Mesenteric fat pad (tissue), 1 donor: ENCODE results near the gene EIF3K. TPM values are rescaled to one million over a fixed set of nuclear protein-coding genes. Genes with fewer than 3 reads are reported as not detected.
"Not testable (repeated sequence)": the region's sequence is repeated elsewhere in the genome, so short reads cannot be mapped to it uniquely, and the experiment has no call there.

ENCODE experiments used
- DNase-seq: peaks from one replicate; pipeline ENCODE4 v3.0.0-alpha.2; 2020; ENCODE audit warnings: low spot score
- long read RNA-seq: library from polyadenylated mRNA; unstranded; transcript quantifications from one replicate; pipeline ENCODE4 v2.0.0, GENCODE V29; 2020
- total RNA-seq: library from RNA; stranded (reverse); fragmentation: NEBNext Ultra II Directional; extraction: Animal tissue kit (Norgen Biotek cat#: 25700); gene quantifications from one replicate; pipeline ENCODE4 v1.2.1, GENCODE V29; 2021
- donor health status: DM: yes; HTN: yes; CAD: no.

Gene EIF3K
- 252 TPM for total RNA-seq
- long read RNA-seq, transcript EIF3K-201 (8 exons, 864 nt): major isoform, 71 of 103 reads
- long read RNA-seq, partial matches to known transcripts: 11 of 103 reads
- long read RNA-seq, other reads (novel, unspliced or antisense): 16 of 103 reads

- peak; percentile 100 for DNase-seq
Observed at GRCh38 chr19:38618590-38619360, at the start of gene EIF3K. Gene EIF3K (plus strand): TSS chr19:38619188. CDS start chr19:38619269, 81 bp downstream.

DNA sequence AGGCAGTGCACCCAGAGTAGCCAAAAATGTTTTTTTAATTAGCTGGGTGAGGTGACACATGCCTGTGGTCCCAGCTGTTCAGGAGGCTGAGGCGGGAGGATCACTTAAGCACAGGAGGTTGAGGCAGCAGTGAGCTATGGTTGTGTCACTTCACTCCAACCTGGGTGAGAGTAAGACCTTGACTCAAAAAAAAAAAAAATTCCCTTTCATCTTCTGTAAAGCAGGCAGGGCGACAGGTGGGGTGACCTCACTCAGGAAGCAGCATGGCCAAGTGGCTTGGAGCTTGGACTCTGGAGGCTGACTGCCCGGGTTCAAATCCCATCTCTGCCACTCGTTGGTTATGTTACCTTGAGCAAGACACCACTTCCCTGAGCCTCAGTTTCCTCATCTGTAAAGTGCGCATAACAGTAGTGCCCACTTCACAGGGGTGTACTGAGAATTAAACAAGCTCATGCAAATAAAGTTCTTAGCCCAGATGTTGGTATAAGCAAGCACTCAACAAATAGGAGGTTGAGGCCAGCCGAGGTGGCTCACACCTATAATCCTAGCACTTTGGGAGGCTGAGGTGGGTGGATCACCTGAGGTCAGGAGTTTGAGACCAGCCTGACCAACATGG, 49.5 kb upstream of the EIF3K start:
- no peak for DNase-seq

DNA sequence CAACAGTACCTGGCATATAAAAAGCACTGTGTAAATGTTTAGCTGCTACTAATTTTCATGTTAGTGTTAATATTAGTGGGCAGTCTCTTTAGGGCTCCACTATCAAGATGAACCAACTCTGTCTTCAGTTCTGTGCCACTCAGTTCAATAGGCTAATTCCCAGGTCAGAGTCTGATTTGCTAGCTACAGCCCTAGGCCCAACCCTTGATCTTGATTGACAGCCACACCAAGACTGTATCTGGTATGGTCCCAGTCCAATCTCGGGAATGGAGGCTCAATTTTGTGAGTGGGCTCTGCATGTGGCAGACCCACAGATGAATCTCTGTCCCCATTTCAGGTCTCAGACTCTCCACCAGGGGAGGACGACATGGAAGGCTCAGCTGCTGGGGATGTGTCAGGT, 47.3 kb upstream of the EIF3K start:
- DNase-seq: no peak

DNA sequence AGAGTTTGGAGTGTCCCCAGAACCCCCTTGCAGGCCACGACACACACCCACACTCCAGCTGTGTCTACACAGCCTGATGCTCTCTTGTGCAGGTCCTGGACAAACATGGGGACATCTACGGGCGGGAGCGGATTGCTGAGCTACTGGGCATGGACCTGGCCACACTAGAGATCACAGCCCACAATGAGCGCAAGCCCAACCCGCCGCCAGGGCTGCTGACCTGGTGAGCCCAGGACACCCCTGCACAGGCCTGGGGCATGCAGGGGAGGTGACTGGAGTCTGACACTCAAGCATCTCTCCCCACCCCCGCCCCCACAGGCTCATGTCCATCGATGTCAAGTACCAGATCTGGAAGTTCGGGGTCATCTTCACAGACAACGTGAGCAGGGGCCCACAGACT, 41.2 kb upstream of the EIF3K start:
- no peak for DNase-seq

DNA sequence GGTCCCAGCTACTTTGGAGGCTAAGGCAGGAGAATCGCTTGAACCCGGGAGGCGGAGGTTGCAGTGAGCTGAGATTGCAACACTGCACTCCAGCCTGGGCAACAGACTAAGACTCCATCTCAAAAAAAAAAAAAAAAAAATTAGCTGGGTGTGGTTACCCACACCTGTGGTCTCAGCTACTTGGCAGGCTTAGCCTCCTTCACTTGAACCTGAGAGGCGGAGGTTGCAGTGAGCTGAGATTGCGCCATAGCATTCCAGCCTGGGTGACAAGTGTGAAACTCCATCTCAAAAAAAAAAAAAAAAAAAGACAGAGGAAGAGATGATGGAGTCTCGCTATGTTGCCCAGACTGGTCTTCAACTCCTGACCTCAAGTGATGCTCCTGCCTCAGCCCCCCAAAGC, 39.7 kb upstream of the EIF3K start:
- not testable (repeated sequence) for DNase-seq

DNA sequence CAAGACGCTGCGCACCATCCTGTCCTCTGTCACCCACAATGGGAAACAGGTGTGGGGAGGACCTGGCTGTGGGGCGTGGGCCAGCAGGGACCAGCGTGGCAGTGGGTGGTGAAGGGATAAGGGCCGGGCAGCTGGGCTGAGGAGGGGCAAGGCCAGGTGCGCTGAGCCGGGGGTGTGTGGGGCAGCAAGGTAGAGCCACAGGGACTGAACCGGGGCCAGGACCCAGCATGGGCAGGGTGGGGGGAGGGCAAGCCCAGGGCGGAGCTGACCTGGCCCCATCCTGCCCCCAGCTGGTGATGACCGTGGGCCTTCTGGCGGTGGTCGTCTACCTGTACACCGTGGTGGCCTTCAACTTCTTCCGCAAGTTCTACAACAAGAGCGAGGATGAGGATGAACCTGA, 38.9 kb upstream of the EIF3K start:
- DNase-seq: no peak

DNA sequence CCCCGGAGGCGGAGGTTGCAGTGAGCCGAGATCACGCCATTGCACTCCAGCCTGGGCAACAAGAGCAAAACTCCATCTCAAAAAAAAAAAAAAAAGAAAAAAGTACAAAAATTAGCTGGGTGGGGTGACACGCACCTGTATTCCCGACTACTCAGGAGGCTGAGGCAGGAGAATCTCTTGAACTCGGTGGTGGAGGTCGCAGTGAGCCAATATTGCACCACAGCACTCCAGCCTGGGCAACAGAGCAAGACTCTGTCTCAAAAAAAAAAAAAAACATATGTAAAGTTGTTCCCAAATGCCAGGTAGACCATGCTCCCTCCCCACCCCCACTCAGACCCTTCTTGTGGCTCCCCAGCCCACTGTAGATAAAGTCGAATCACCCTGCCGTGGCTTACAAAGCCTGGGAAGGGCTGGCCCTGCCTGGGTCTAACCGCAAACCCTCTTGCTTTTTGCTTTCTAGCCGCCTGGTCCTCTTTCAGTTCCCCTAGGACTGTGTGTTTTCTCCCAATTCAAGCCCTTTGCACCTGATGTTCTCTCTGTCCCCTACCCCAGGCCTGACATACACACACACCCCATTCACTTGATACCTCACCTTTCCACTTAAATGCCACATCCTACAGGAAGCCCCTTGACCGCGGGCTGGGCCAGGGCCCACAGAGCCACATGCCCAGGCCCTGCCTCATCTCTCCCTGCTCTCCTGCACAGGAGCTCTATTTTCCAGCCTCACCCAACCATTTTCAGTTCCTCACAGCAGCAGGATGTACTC, 35.6 kb upstream of the EIF3K start:
- DNase-seq: no peak

- no peak for DNase-seq
Observed at GRCh38 chr19:38583985-38584305, 35.0 kb upstream of the EIF3K start.

- no peak for DNase-seq
Observed at GRCh38 chr19:38587562-38587961, 31.4 kb upstream of the EIF3K start.

DNA sequence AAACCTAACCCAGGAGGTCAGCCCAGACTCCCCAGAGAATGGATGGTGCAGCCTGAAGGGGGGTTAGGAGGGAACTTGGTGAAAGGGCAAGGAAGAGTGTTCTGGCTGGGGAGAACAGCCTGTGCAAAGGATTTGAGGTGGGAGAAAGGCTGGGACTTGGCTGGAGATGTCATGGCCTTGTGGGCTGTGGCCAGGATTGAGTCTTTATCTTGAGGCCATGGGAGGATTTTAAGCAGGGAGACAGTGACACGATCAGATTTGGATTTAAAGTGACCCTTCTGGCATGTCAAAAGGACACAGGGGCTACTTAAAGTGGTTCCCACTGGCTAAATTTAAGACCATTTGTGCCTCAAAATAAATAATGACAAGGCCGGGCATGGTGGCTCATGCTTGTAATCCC, 30.9 kb upstream of the EIF3K start:
- no peak for DNase-seq

GRCh38 chr19:38592940-38593339, 26.0 kb upstream of the EIF3K start:
- DNase-seq: no peak

GRCh38 chr19:38596057-38596981, 22.7 kb upstream of the EIF3K start:
- DNase-seq: no peak

GRCh38 chr19:38597075-38597474, 21.9 kb upstream of the EIF3K start:
- DNase-seq: no peak

GRCh38 chr19:38599722-38600121, 19.3 kb upstream of the EIF3K start:
- DNase-seq: no peak

DNA sequence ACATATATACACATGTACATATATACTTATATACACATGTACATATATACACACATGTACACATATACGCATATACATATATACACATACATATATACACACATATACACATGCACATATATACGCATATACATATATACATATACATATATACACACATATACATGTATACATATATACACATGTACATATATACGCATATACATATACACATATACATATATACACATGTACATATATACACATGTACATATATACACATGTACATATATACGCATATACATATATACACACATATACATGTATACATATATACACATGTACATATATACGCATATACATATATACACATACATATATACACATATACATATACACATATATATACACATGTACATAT, 16.1 kb upstream of the EIF3K start:
- not testable (repeated sequence) for DNase-seq

- no peak for DNase-seq
Observed at GRCh38 chr19:38606131-38606530, 12.9 kb upstream of the EIF3K start.

DNA sequence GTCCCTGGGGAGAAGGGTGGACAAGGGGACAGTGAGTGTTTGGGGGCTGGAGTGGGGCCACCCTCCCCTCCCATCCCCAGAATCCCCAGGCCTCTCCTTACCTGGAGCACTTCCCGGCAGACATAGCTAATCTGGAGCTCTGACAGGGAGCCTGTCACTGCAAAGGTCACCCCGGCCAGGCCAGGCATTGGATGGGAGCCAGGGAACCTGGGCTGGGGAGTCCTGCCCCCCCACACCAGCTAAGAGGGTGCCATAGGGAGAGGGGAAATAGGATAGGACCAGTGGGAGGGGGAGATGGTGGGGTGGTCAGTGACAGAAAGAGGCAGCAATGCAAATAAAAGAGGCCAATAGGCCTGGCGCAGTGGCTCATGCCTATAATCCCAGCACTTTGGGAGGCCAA, 4.7 kb upstream of the EIF3K start:
- no peak for DNase-seq

GRCh38 chr19:38615007-38615581, 3.9 kb upstream of the EIF3K start:
- no peak for DNase-seq

DNA sequence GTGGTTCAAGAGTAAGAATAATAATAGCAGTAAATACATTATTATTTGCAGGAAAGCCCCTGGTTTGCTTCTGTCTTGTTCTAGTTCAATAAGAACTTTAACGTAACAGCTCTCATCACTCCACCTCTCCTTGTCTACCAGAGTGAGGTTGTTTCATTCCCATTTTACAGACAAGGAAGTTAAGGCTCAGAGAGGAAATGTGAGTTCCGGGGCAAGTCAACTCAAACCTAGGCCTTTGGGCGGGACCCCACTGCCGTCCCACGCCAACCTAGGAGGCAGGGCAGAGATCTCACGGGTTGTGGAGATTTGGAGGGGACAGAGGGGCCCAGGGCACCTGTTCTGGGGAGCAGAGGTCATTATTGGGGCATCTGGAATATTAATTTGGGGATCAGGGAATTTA, 2.7 kb upstream of the EIF3K start:
- no peak for DNase-seq

GRCh38 chr19:38617283-38617763, 1.7 kb upstream of the EIF3K start:
- DNase-seq: no peak
